MM.1S (cell line): ENCODE data around the gene TMEM174.

ENCODE experiments used
- DNase-seq: peaks from one replicate; pipeline ENCODE4 v3.0.0-alpha.2; 2015
- H2AFZ ChIP-seq: fragments of 300-600 bp; sonication (generic); 2 replicates; pipeline ENCODE4 v1.6.0; 2016; ENCODE audit warnings: antibody characterized with exemption, low read length
- H3F3A ChIP-seq: fragments of 300-600 bp; sonication (generic); 2 replicates; pipeline ENCODE4 v1.6.1; 2016; ENCODE audit warnings: mild to moderate bottlenecking, antibody characterized with exemption, low read length, moderate library complexity, mixed read lengths; ENCODE audit not compliant: insufficient read depth
- H3K27ac ChIP-seq: fragments of 300-600 bp; sonication (generic); 2 replicates; pipeline ENCODE4 v1.5.1; 2016; ENCODE audit warnings: mild to moderate bottlenecking, low read length
- H3K27me3 ChIP-seq: fragments of 300-600 bp; sonication (generic); replicated peaks from 2 replicates; pipeline ENCODE4 v1.6.0; 2016; ENCODE audit warnings: low read length; ENCODE audit not compliant: insufficient read depth
- H3K36me3 ChIP-seq: fragments of 300-600 bp; sonication (generic); replicated peaks from 2 replicates; pipeline ENCODE4 v1.6.1; 2016; ENCODE audit warnings: mild to moderate bottlenecking, low read length, mixed read lengths; ENCODE audit not compliant: insufficient read depth
- H3K4me1 ChIP-seq: fragments of 300-600 bp; sonication (generic); 2 replicates; pipeline ENCODE4 v1.6.1; 2016; ENCODE audit warnings: low read length, mixed read lengths
- H3K4me2 ChIP-seq: fragments of 300-600 bp; sonication (generic); 2 replicates; pipeline ENCODE4 v1.6.0; 2016; ENCODE audit warnings: low read depth, low read length
- H3K4me3 ChIP-seq: fragments of 300-600 bp; sonication (generic); 2 replicates; pipeline ENCODE4 v1.5.1; 2016; ENCODE audit warnings: low read length, mixed read lengths
- H3K79me2 ChIP-seq: fragments of 300-600 bp; sonication (generic); 2 replicates; pipeline ENCODE4 v1.6.1; 2016; ENCODE audit warnings: mixed run types, low read length, mixed read lengths
- H3K9ac ChIP-seq: fragments of 300-600 bp; sonication (generic); 2 replicates; pipeline ENCODE4 v1.6.1; 2016; ENCODE audit warnings: low read length, mixed read lengths
- H3K9me2 ChIP-seq: fragments of 300-600 bp; sonication (generic); replicated peaks from 2 replicates; pipeline ENCODE4 v1.6.1; 2016; ENCODE audit warnings: mild to moderate bottlenecking, low read length, mixed read lengths; ENCODE audit not compliant: insufficient read depth
- H3K9me3 ChIP-seq: fragments of 300-600 bp; sonication (generic); replicated peaks from 2 replicates; pipeline ENCODE4 v1.6.1; 2016; ENCODE audit warnings: mild to moderate bottlenecking, low read length, mixed read lengths; ENCODE audit not compliant: insufficient read depth
- H4K20me1 ChIP-seq: fragments of 300-600 bp; sonication (generic); 2 replicates; pipeline ENCODE4 v1.6.1; 2016; ENCODE audit warnings: mild to moderate bottlenecking, low read length, moderate library complexity, mixed read lengths; ENCODE audit not compliant: insufficient read depth
- EZH2 ChIP-seq: fragments of 300-600 bp; sonication (generic); optimal IDR thresholded peaks from 2 replicates; pipeline ENCODE3; 2017; ENCODE audit warnings: low read depth, mild to moderate bottlenecking, antibody characterized with exemption, low read length, mixed read lengths
- EZH2phosphoT487 ChIP-seq: fragments of 300-600 bp; sonication (generic); IDR thresholded peaks from 2 replicates; pipeline ENCODE4 v1.6.1; 2018; ENCODE audit warnings: antibody characterized with exemption, low read length
- TF ChIP-seq, protein P1 (sequence below): fragments of 300-600 bp; sonication (generic); IDR thresholded peaks from 2 replicates; pipeline ENCODE4 v1.5.1; 2016; ENCODE audit warnings: antibody characterized with exemption, low read length, mixed read lengths

Gene TMEM174

DNA sequence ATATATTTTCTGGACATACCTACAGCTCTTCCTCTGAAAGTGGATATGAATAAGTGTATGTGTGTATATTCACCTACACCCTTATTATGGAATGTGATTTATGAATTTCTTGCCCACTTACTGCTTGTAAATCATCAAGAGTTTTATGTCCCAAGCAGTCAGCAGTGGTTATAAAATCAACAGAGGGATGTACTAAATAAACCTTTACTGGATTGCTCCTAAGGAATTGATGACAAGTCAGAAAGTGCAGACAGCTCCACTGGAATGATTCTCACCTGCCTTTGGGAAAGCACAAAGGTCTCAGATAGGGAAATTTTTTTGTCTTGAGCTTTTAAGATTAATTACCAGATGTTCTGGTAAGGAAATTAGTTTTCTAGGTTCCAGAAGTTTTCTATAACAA, 9.3 kb downstream of the TMEM174 start:
- Histone ChIP-seq H3K27ac (no peak overlapping the region), H3K9me3 (no peaks in the 10 kb centered on the region), H3K4me3 (no peak overlapping the region), H3K9me2 (no peaks in the 10 kb centered on the region), H3K4me1 (no peaks in the 10 kb centered on the region), H2AFZ (no peak overlapping the region), H3K9ac (no peak overlapping the region), H3K36me3 (no peaks in the 10 kb centered on the region), H3K27me3 (no peaks in the 10 kb centered on the region), H4K20me1 (no peaks in the 10 kb centered on the region; the same call in 1 of the 2 replicates), H3K79me2 (no peaks in the 10 kb centered on the region), H3K4me2 (no peak overlapping the region), H3F3A (no peaks in the 10 kb centered on the region)
- TF ChIP-seq, protein P1, sequence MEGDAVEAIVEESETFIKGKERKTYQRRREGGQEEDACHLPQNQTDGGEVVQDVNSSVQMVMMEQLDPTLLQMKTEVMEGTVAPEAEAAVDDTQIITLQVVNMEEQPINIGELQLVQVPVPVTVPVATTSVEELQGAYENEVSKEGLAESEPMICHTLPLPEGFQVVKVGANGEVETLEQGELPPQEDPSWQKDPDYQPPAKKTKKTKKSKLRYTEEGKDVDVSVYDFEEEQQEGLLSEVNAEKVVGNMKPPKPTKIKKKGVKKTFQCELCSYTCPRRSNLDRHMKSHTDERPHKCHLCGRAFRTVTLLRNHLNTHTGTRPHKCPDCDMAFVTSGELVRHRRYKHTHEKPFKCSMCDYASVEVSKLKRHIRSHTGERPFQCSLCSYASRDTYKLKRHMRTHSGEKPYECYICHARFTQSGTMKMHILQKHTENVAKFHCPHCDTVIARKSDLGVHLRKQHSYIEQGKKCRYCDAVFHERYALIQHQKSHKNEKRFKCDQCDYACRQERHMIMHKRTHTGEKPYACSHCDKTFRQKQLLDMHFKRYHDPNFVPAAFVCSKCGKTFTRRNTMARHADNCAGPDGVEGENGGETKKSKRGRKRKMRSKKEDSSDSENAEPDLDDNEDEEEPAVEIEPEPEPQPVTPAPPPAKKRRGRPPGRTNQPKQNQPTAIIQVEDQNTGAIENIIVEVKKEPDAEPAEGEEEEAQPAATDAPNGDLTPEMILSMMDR, result no peak
- TF ChIP-seq EZH2phosphoT487, result no peak
- TF ChIP-seq EZH2, result no peak
- DNase-seq, result no peak

DNA sequence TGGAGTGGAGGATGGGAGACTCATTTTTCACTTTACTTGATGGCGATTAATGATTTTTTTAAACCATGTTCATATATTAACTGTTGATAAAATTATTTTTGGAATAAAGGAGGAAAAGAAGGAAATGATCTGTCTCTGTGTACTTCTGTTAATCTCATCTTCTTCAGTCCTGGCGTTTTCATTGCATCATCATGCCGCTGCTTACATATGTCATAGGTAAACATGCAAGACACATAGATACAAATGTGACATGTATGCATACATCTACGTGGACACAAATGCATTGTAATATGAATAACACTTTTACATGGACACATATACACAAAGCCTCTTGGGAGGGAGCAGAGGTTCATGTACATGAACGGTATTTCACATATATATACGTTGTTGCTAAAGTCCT, 10.0 kb downstream of the TMEM174 start:
- Histone ChIP-seq H3K4me2 (no peak overlapping the region), H2AFZ (no peak overlapping the region), H3K9me2 (no peaks in the 10 kb centered on the region), H3F3A (no peaks in the 10 kb centered on the region), H3K9ac (no peak overlapping the region), H3K36me3 (no peaks in the 10 kb centered on the region), H3K4me1 (no peaks in the 10 kb centered on the region), H3K9me3 (no peaks in the 10 kb centered on the region), H3K27me3 (no peaks in the 10 kb centered on the region), H3K4me3 (no peak overlapping the region), H4K20me1 (no peaks in the 10 kb centered on the region; the same call in 1 of the 2 replicates), H3K27ac (no peak overlapping the region), H3K79me2 (no peaks in the 10 kb centered on the region)
- no peak for DNase-seq
- no peak for TF ChIP-seq EZH2phosphoT487

DNA sequence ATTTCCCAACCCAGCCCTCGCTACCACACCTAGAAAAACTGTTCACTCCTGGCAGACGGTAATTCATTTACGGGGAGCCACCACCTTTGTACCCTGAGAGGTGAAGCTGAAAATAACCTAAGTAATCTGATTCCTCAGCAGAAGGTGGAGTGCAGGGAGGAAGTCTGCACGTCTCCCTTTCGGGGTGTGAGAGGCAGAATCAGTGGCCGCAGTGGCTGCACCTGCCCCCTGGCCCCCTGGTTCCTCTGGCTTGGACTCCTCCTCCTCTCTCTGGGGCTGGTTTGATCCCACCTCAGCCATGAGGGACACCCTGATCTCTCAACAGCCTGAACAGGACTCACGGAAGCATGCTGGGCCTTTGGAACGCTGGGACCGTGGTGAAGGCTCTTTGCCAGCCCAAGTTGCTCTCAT, 10.5 kb downstream of the TMEM174 start:
- Histone ChIP-seq H3K4me3 (no peak overlapping the region), H3K4me2 (no peak overlapping the region), H3K9me3 (no peaks in the 10 kb centered on the region), H3K9ac (no peak overlapping the region), H3K27me3 (no peaks in the 10 kb centered on the region), H3K27ac (no peak overlapping the region), H3F3A (no peaks in the 10 kb centered on the region), H3K9me2 (no peaks in the 10 kb centered on the region), H3K79me2 (no peaks in the 10 kb centered on the region), H3K4me1 (no peaks in the 10 kb centered on the region), H3K36me3 (no peaks in the 10 kb centered on the region), H2AFZ (no peak overlapping the region), H4K20me1 (no peaks in the 10 kb centered on the region; the same call in 1 of the 2 replicates)
- TF ChIP-seq, protein P1, result no peak
- no peak for TF ChIP-seq EZH2
- no peak for TF ChIP-seq EZH2phosphoT487
- DNase-seq, result no peak

DNA sequence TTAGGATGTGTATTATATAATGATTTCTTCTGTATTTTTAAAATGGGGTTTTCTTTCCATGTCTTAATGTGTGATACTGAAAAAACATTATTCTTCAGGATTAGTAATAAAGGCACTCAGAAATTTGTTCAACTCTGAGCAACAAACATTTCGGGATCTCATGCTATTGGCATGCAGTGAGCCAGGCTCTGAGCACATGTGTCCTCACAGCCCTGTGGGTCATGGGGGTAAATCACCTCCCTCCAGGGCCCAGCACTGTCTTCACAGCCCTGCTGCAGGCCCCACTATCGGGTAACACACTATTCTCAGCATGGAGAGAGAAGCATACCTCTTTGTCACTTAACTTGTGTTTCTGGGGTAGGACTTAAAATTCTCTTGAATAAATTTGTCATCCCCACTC, 14.0 kb downstream of the TMEM174 start:
- H3K4me3 ChIP-seq, result no peak overlapping the region
- no peaks in the 10 kb centered on the region for H3K4me1 ChIP-seq
- no peaks in the 10 kb centered on the region; the same call in 1 of the 2 replicates for H4K20me1 ChIP-seq
- H3K27ac ChIP-seq, result no peak overlapping the region
- no peak for TF ChIP-seq EZH2
- no peak for TF ChIP-seq EZH2phosphoT487
- TF ChIP-seq, protein P1, result no peak
- H3K27me3 ChIP-seq, result no peaks in the 10 kb centered on the region
- no peaks in the 10 kb centered on the region for H3K36me3 ChIP-seq
- no peaks in the 10 kb centered on the region for H3K79me2 ChIP-seq
- DNase-seq, result no peak
- no peaks in the 10 kb centered on the region for H3K9me2 ChIP-seq
- no peaks in the 10 kb centered on the region for H3F3A ChIP-seq
- no peak overlapping the region for H2AFZ ChIP-seq
- no peak overlapping the region for H3K9ac ChIP-seq
- no peak overlapping the region for H3K4me2 ChIP-seq
- H3K9me3 ChIP-seq, result no peaks in the 10 kb centered on the region
